IMR-90 (cell line): ENCODE results near the gene EED. TPM values are rescaled to one million over a fixed set of nuclear protein-coding genes. Genes with fewer than 3 reads are reported as not detected.

ENCODE experiments used
- ATAC-seq: fragments of 200-7000 bp; cut with Tn5 transposase; 2 replicates; pipeline ENCODE4 v1.9.1; 2020; ENCODE audit warnings: low read depth, mild to moderate bottlenecking, moderate library complexity
- BruUV-seq: library from RNA; stranded (reverse); fragments of 400-500 nt; replicated peaks from 2 replicates; lab custom pipeline; 2021; lab: Mats Ljungman, UMichigan
- CTCF ChIA-PET: fragments of 300-600 bp; formaldehyde crosslinking; extraction: SDS; loops from one replicate; lab custom pipeline; 2021; ENCODE audit warnings: antibody characterized with exemption; lab: Yijun Ruan, JAX
- POLR2A ChIA-PET: fragments of 300-600 bp; sonication (Branson Sonifier 250); formaldehyde crosslinking; loops from one replicate; lab custom pipeline; 2022; ENCODE audit warnings: antibody characterized with exemption; ENCODE audit not compliant: unreplicated experiment; lab: Charles Lee
- DNase-seq: peaks from one replicate; pipeline ENCODE4 v3.0.0; 2013
- H2AFZ ChIP-seq: replicated peaks from 2 replicates; pipeline ENCODE3; 2013; ENCODE audit warnings: low read length, mild to moderate bottlenecking; ENCODE audit not compliant: poor library complexity
- H2AK5ac ChIP-seq: 2 replicates; pipeline ENCODE4 v1.6.1; 2013; ENCODE audit warnings: low read depth, low read length, inconsistent platforms
- H2AK9ac ChIP-seq: replicated peaks from 2 replicates; pipeline ENCODE3; 2013; ENCODE audit warnings: mild to moderate bottlenecking, low read depth, low read length, moderate library complexity; ENCODE audit not compliant: poor library complexity
- H2BK120ac ChIP-seq: 2 replicates; pipeline ENCODE4 v1.6.1; 2013; ENCODE audit warnings: low read depth, low read length, inconsistent platforms
- H2BK15ac ChIP-seq: 3 replicates; pipeline ENCODE4 v1.6.1; 2013; ENCODE audit warnings: low read depth, low read length, inconsistent platforms
- H2BK20ac ChIP-seq: 2 replicates; pipeline ENCODE4 v1.6.1; 2013; ENCODE audit warnings: low read depth, mild to moderate bottlenecking, inconsistent platforms, low read length, moderate library complexity
- H2BK5ac ChIP-seq: 2 replicates; pipeline ENCODE4 v1.6.1; 2013; ENCODE audit warnings: mild to moderate bottlenecking, low read depth, low read length, inconsistent platforms; ENCODE audit not compliant: poor library complexity, severe bottlenecking
- H3K14ac ChIP-seq: replicated peaks from 2 replicates; pipeline ENCODE4 v1.6.1; 2013; ENCODE audit warnings: low read depth, low read length, inconsistent platforms
- H3K18ac ChIP-seq: 2 replicates; pipeline ENCODE4 v1.6.1; 2013; ENCODE audit warnings: low read depth, low read length, control low read depth
- H3K23ac ChIP-seq: 2 replicates; pipeline ENCODE4 v1.6.1; 2013; ENCODE audit warnings: low read depth, low read length, inconsistent platforms
- H3K27ac ChIP-seq: 2 replicates; pipeline ENCODE4 v1.5.1; 2013; ENCODE audit warnings: mild to moderate bottlenecking, control low read depth, low read length; ENCODE audit not compliant: insufficient read depth
- H3K27me3 ChIP-seq: 2 replicates; pipeline ENCODE4 v1.6.1; 2013; ENCODE audit warnings: low read length; ENCODE audit not compliant: control insufficient read depth, insufficient read depth
- H3K36me3 ChIP-seq: 2 replicates; pipeline ENCODE4 v1.6.1; 2013; ENCODE audit warnings: low read length, mixed read lengths; ENCODE audit not compliant: control insufficient read depth, insufficient read depth
- H3K4ac ChIP-seq: 2 replicates; pipeline ENCODE4 v1.6.1; 2013; ENCODE audit warnings: low read depth, low read length, inconsistent platforms
- H3K4me1 ChIP-seq: 2 replicates; pipeline ENCODE4 v1.6.1; 2013; ENCODE audit warnings: low read length, mixed read lengths; ENCODE audit not compliant: control insufficient read depth, insufficient read depth
- H3K4me2 ChIP-seq: 2 replicates; pipeline ENCODE4 v1.6.1; 2013; ENCODE audit warnings: low read depth, mild to moderate bottlenecking, control low read depth, low read length, moderate library complexity
- H3K4me3 ChIP-seq: 2 replicates; pipeline ENCODE4 v1.5.1; 2013; ENCODE audit warnings: low read depth, mild to moderate bottlenecking, control low read depth, low read length, moderate library complexity; ENCODE audit not compliant: insufficient read depth
- H3K56ac ChIP-seq: 2 replicates; pipeline ENCODE4 v1.6.1; 2013; ENCODE audit warnings: low read length, inconsistent platforms; ENCODE audit not compliant: insufficient read depth; ENCODE audit errors: extremely low read depth
- H3K79me1 ChIP-seq, 2 experiments: 2 replicates each; pipeline ENCODE4 v1.6.1; 2013; ENCODE audit warnings: low read length in 2 of 2, inconsistent platforms in 1 of 2, low read depth in 1 of 2
- H3K9ac ChIP-seq: 2 replicates; pipeline ENCODE4 v1.6.1; 2013; ENCODE audit warnings: low read depth, low read length, control low read depth
- H3K9me1 ChIP-seq: 2 replicates; pipeline ENCODE4 v1.6.1; 2013; ENCODE audit warnings: low read length, inconsistent platforms; ENCODE audit not compliant: insufficient read depth
- H3K9me3 ChIP-seq: 2 replicates; pipeline ENCODE4 v1.6.1; 2013; ENCODE audit warnings: low read length; ENCODE audit not compliant: control insufficient read depth, insufficient read depth
- H4K20me1 ChIP-seq: 2 replicates; pipeline ENCODE4 v1.6.1; 2013; ENCODE audit warnings: low read length, inconsistent platforms; ENCODE audit not compliant: insufficient read depth
- H4K5ac ChIP-seq: 2 replicates; pipeline ENCODE4 v1.6.1; 2013; ENCODE audit warnings: mild to moderate bottlenecking, low read depth, low read length, control low read depth
- H4K8ac ChIP-seq, 2 experiments: 2 replicates each; pipeline ENCODE4 v1.6.1; 2013; ENCODE audit warnings: low read depth in 2 of 2, low read length in 2 of 2, control low read depth in 1 of 2, inconsistent platforms in 1 of 2
- H4K91ac ChIP-seq: 2 replicates; pipeline ENCODE4 v1.6.1; 2013; ENCODE audit warnings: low read depth, low read length, inconsistent platforms; ENCODE audit not compliant: insufficient read depth
- BHLHE40 ChIP-seq: fragments of 150-350 bp; IDR thresholded peaks from 2 replicates; pipeline ENCODE4 v1.6.1; 2016; ENCODE audit warnings: mild to moderate bottlenecking, low read depth, low read length
- CEBPB ChIP-seq: IDR thresholded peaks from 2 replicates; pipeline ENCODE4 v1.6.1; 2012; ENCODE audit warnings: low read depth, low read length, improper control_type of control experiment
- CHD1 ChIP-seq: IDR thresholded peaks from 2 replicates; pipeline ENCODE4 v1.6.1; 2012; ENCODE audit warnings: low read depth, low read length, improper control_type of control experiment
- FOS ChIP-seq: fragments of 150-350 bp; IDR thresholded peaks from 2 replicates; pipeline ENCODE4 v1.6.1; 2016; ENCODE audit warnings: low read depth, low read length
- MAFK ChIP-seq: IDR thresholded peaks from 2 replicates; pipeline ENCODE4 v1.6.1; 2012; ENCODE audit warnings: low read depth, low read length, improper control_type of control experiment
- MAZ ChIP-seq: IDR thresholded peaks from 2 replicates; pipeline ENCODE4 v1.6.1; 2012; ENCODE audit warnings: low read depth, mild to moderate bottlenecking, low read length, improper control_type of control experiment, moderate library complexity, borderline replicate concordance
- MXI1 ChIP-seq: IDR thresholded peaks from 2 replicates; pipeline ENCODE4 v1.6.1; 2012; ENCODE audit warnings: low read depth, mild to moderate bottlenecking, low read length, moderate library complexity, borderline replicate concordance
- NFE2L2 ChIP-seq: fragments of 150-350 bp; IDR thresholded peaks from 2 replicates; pipeline ENCODE4 v1.6.1; 2016; ENCODE audit warnings: low read depth, mild to moderate bottlenecking, low read length
- POLR2A ChIP-seq: IDR thresholded peaks from 2 replicates; pipeline ENCODE4 v1.6.1; 2012; ENCODE audit warnings: mild to moderate bottlenecking, low read depth, low read length
- RAD21 ChIP-seq: IDR thresholded peaks from 2 replicates; pipeline ENCODE4 v1.6.1; 2012; ENCODE audit warnings: low read length, improper control_type of control experiment
- RCOR1 ChIP-seq: IDR thresholded peaks from 2 replicates; pipeline ENCODE4 v1.6.1; 2012; ENCODE audit warnings: mild to moderate bottlenecking, low read length, improper control_type of control experiment; ENCODE audit not compliant: insufficient replicate concordance
- RFX5 ChIP-seq: IDR thresholded peaks from 2 replicates; pipeline ENCODE4 v1.8.0; 2012; ENCODE audit warnings: low read depth, mild to moderate bottlenecking, low read length, moderate library complexity
- SMC3 ChIP-seq: fragments of 150-350 bp; IDR thresholded peaks from 2 replicates; pipeline ENCODE4 v1.6.1; 2016; ENCODE audit warnings: low read depth, mild to moderate bottlenecking, antibody characterized with exemption, low read length, moderate library complexity
- WGBS, 2 experiments: methylation state at CpG; one replicate each; pipeline versions ENCODE4 v1.1.5 to v1.1.7; 2013; ENCODE audit warnings: missing lambda C conversion rate in 2 of 2; ENCODE audit not compliant: insufficient read length in 1 of 2; ENCODE audit errors: extremely low coverage in 2 of 2; 5-methylcytosine and 5-hydroxymethylcytosine counted together
- dilution Hi-C: fragments of 300-500 bp; cut with HindIII; formaldehyde crosslinking; loops from one replicate; pipeline ENCODE4 v1.14.3; 2018; ENCODE audit warnings: low sequenced_read_pairs; ENCODE audit not compliant: unreplicated experiment
- in situ Hi-C: fragments of 300-500 bp; cut with MboI; formaldehyde crosslinking; loops from 3 replicates; pipeline ENCODE4 v1.14.3; 2019; ENCODE audit warnings: low sequenced_read_pairs, inconsistent platforms, mixed read lengths
- intact Hi-C: fragments of 100-400 bp; cut with micrococcal nuclease; formaldehyde crosslinking; loops from 2 replicates; pipeline ENCODE4 v1.10.0; 2022
- polyA plus RNA-seq, 3 experiments: library from polyadenylated mRNA; depleted of rRNA; stranded (reverse); fragments of >200 nt; gene quantifications; 2 replicates each; pipeline ENCODE4 v1.2.3, GENCODE V29; 2012; ENCODE audit warnings: low replicate concordance in 1 of 3
- total RNA-seq: library from RNA; depleted of rRNA; stranded (reverse); fragments of >200 nt; gene quantifications from 2 replicates; pipeline ENCODE4 v1.2.3, GENCODE V29; 2012
- TF ChIP-seq, protein P1 (sequence below): fragments of 150-350 bp; IDR thresholded peaks from 2 replicates; pipeline ENCODE4 v1.6.1; 2016; ENCODE audit warnings: low read depth, mild to moderate bottlenecking, low read length, moderate library complexity, borderline replicate concordance
- TF ChIP-seq, protein P2 (sequence below): conservative IDR thresholded peaks from 2 replicates; pipeline ENCODE4 v1.5.1; 2012; ENCODE audit warnings: mild to moderate bottlenecking, low read depth, low read length, improper control_type of control experiment
- TF ChIP-seq, protein P3 (sequence below): fragments of 150-350 bp; IDR thresholded peaks from 2 replicates; pipeline ENCODE4 v1.6.1; 2017; ENCODE audit warnings: mild to moderate bottlenecking, antibody characterized with exemption, low read length, low read depth

Gene EED
- total and polyA plus RNA-seq, 2 of the 4 experiments (the other 2 are of a cell fraction), result 11.1 to 11.5 TPM

DNA sequence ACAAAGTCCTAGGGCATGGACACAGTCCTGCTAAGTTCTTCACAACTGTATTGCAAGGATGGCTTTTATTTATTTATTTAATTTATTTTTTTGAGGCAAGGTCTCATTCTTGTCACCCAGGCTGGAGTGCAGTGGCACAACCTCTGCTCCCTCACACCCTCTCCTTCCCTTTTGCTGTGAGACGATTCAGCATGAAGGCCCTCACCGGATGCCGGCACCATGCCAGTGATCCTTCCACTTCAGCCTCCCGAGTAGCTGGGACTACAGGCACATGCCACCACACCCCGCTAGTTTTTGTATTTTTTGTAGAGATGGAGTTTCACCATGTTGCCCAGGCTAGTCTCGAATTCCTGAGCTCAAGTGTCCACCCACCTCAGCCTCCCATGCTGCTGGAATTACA, 17.8 kb downstream of the EED start:
- Histone ChIP-seq H2AK5ac (no peak overlapping the region), H3K14ac (no peak overlapping the region), H3K27ac (no peak overlapping the region), H3K36me3 (peaks cover 14% of the 10 kb centered on the region), H2AFZ (no peak overlapping the region), H2AK9ac (no peak overlapping the region), H3K9me1 (peaks cover 6% of the 10 kb centered on the region; the same call in 1 of the 2 replicates), H3K79me1 (peaks cover 22 to 30% of the 10 kb centered on the region in 2 experiments; a peak in 3 of 4 replicates), H4K8ac (no peak overlapping the region), H2BK15ac (no peak overlapping the region), H4K91ac (no peak overlapping the region), H3K27me3 (no peaks in the 10 kb centered on the region), H3K4me1 (peaks cover 2% of the 10 kb centered on the region; the same call in 1 of the 2 replicates), H2BK5ac (no peak overlapping the region), H3K9me3 (no peaks in the 10 kb centered on the region), H2BK20ac (no peak overlapping the region), H3K4ac (no peak overlapping the region), H3K9ac (no peak overlapping the region), H4K5ac (no peak overlapping the region), H3K4me3 (no peak overlapping the region), H3K18ac (no peak overlapping the region), H2BK120ac (no peak overlapping the region), H3K23ac (no peak overlapping the region), H3K56ac (no peak overlapping the region), H4K20me1 (no peaks in the 10 kb centered on the region), H3K4me2 (no peak overlapping the region)
- intact Hi-C loops (no loop called here), dilution Hi-C loops (no loop called here), in situ Hi-C loops (no loop called here)
- POLR2A ChIA-PET, result no interaction called here
- CTCF ChIA-PET, result no interaction called here
- TF ChIP-seq RAD21 (no peak), FOS (no peak), MXI1 (no peak), BHLHE40 (no peak), RCOR1 (no peak), MAFK (no peak), CHD1 (no peak), POLR2A (no peak), SMC3 (no peak), RFX5 (no peak), NFE2L2 (no peak), CEBPB (no peak), MAZ (no peak)
- TF ChIP-seq, protein P1, sequence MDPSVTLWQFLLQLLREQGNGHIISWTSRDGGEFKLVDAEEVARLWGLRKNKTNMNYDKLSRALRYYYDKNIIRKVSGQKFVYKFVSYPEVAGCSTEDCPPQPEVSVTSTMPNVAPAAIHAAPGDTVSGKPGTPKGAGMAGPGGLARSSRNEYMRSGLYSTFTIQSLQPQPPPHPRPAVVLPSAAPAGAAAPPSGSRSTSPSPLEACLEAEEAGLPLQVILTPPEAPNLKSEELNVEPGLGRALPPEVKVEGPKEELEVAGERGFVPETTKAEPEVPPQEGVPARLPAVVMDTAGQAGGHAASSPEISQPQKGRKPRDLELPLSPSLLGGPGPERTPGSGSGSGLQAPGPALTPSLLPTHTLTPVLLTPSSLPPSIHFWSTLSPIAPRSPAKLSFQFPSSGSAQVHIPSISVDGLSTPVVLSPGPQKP, result no peak
- TF ChIP-seq, protein P2, sequence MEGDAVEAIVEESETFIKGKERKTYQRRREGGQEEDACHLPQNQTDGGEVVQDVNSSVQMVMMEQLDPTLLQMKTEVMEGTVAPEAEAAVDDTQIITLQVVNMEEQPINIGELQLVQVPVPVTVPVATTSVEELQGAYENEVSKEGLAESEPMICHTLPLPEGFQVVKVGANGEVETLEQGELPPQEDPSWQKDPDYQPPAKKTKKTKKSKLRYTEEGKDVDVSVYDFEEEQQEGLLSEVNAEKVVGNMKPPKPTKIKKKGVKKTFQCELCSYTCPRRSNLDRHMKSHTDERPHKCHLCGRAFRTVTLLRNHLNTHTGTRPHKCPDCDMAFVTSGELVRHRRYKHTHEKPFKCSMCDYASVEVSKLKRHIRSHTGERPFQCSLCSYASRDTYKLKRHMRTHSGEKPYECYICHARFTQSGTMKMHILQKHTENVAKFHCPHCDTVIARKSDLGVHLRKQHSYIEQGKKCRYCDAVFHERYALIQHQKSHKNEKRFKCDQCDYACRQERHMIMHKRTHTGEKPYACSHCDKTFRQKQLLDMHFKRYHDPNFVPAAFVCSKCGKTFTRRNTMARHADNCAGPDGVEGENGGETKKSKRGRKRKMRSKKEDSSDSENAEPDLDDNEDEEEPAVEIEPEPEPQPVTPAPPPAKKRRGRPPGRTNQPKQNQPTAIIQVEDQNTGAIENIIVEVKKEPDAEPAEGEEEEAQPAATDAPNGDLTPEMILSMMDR, result no peak
- TF ChIP-seq, protein P3, sequence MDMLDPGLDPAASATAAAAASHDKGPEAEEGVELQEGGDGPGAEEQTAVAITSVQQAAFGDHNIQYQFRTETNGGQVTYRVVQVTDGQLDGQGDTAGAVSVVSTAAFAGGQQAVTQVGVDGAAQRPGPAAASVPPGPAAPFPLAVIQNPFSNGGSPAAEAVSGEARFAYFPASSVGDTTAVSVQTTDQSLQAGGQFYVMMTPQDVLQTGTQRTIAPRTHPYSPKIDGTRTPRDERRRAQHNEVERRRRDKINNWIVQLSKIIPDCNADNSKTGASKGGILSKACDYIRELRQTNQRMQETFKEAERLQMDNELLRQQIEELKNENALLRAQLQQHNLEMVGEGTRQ, result no peak
- ATAC-seq (no peak), DNase-seq (no peak)
- no TSS peak for BruUV-seq
- WGBS, 2 experiments, result no CpG with 5 or more reads among the region's 6 CpGs
